Loucy (cell line): ENCODE measurements around the gene AGAP1.

Experiments
- H2AFZ ChIP-seq: fragments of 200-600 bp; sonication (generic); 2 replicates; pipeline ENCODE4 v1.6.0; 2016; ENCODE audit warnings: antibody characterized with exemption, mild to moderate bottlenecking, low read length, moderate library complexity
- H3F3A ChIP-seq: fragments of 200-600 bp; 2 replicates; pipeline ENCODE4 v1.6.0; 2016; ENCODE audit warnings: antibody characterized with exemption, low read depth, mild to moderate bottlenecking
- H3K27me3 ChIP-seq: fragments of 200-600 bp; sonication (generic); 2 replicates; pipeline ENCODE4 v1.6.1; 2014; ENCODE audit warnings: low read length, mild to moderate bottlenecking; ENCODE audit not compliant: insufficient read depth, poor library complexity, severe bottlenecking
- H3K36me3 ChIP-seq: fragments of 200-600 bp; sonication (generic); 2 replicates; pipeline ENCODE4 v1.6.1; 2016; ENCODE audit warnings: low read length; ENCODE audit not compliant: insufficient read depth
- H3K4me1 ChIP-seq: fragments of 200-600 bp; sonication (generic); 2 replicates; pipeline ENCODE4 v1.5.1; 2014; ENCODE audit warnings: low read length, mild to moderate bottlenecking; ENCODE audit not compliant: insufficient read depth, poor library complexity, severe bottlenecking
- H3K4me2 ChIP-seq: fragments of 200-600 bp; sonication (generic); 2 replicates; pipeline ENCODE4 v1.6.0; 2014; ENCODE audit warnings: antibody characterized with exemption, low read length, low read depth, mild to moderate bottlenecking; ENCODE audit not compliant: poor library complexity, severe bottlenecking
- H3K4me3 ChIP-seq: fragments of 200-600 bp; sonication (generic); 2 replicates; pipeline ENCODE4 v1.5.1; 2014; ENCODE audit warnings: low read length, mild to moderate bottlenecking, mixed read lengths; ENCODE audit not compliant: poor library complexity, severe bottlenecking
- H3K79me2 ChIP-seq: fragments of 200-600 bp; sonication (generic); 2 replicates; pipeline ENCODE4 v1.6.1; 2014; ENCODE audit warnings: low read length; ENCODE audit not compliant: insufficient read depth
- H3K9ac ChIP-seq: fragments of 200-600 bp; sonication (generic); 2 replicates; pipeline ENCODE4 v1.6.0; 2014; ENCODE audit warnings: mild to moderate bottlenecking, low read depth, low read length, moderate library complexity; ENCODE audit not compliant: poor library complexity, severe bottlenecking
- H3K9me2 ChIP-seq: fragments of 200-600 bp; sonication (generic); replicated peaks from 2 replicates; pipeline ENCODE4 v1.6.1; 2016; ENCODE audit warnings: low read depth, low read length, mixed read lengths
- H3K9me3 ChIP-seq: fragments of 200-600 bp; sonication (generic); 2 replicates; pipeline ENCODE4 v1.6.1; 2014; ENCODE audit warnings: mild to moderate bottlenecking, antibody characterized with exemption, low read length, low read depth; ENCODE audit not compliant: insufficient read depth
- H4K20me1 ChIP-seq: fragments of 200-600 bp; sonication (generic); 2 replicates; pipeline ENCODE4 v1.6.0; 2014; ENCODE audit warnings: antibody characterized with exemption, low read length, mild to moderate bottlenecking; ENCODE audit not compliant: insufficient read depth, poor library complexity, severe bottlenecking
- CTCF ChIP-seq: fragments of 200-600 bp; sonication (generic); conservative IDR thresholded peaks from 2 replicates; pipeline ENCODE4 v1.5.1; 2014; ENCODE audit warnings: mild to moderate bottlenecking, antibody characterized with exemption, low read length
- EZH2phosphoT487 ChIP-seq: fragments of 200-600 bp; IDR thresholded peaks from 2 replicates; pipeline ENCODE4 v1.6.1; 2018; ENCODE audit warnings: antibody characterized with exemption, mild to moderate bottlenecking, moderate library complexity, borderline replicate concordance

Gene AGAP1

DNA sequence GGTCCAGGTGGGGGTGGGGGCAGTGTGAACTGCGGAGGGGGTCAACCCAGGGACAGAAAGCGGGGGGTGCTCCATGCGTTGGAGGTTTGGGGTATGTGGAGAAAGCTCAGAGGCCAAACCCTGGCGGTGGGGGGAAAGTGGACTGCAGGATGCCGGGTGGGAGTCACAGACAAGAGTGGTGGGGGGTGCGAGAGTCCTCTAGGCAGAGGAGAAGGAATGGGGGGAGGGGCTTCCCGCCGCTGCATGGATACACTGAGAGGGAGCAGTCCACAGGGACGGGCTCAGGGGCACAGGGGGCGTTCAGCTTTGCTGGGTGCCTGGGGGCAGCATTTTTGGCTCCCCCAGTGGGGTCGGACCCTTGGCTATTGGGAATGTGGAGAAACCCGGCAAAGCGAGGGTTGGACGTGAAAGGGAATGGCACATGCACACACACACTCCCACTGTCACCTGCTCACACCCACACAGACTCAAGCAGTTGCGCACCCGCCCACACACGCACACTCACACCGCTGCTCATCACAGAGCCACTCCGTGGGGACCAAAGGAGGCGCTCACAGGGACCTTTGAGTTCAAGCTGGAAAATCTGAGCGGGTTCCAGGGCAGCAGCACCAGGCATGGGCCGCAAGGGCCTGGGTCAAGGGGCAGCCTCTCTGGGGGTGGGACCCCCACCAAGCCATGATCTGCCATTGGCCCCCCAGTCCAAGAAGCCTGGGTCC, 666.7 kb downstream of the AGAP1 start:
- Histone ChIP-seq H3K9me2 (no peaks in the 10 kb centered on the region), H3K27me3 (no peaks in the 10 kb centered on the region), H3K36me3 (no peaks in the 10 kb centered on the region), H3K9me3 (no peaks in the 10 kb centered on the region), H3K9ac (no peak overlapping the region), H3K4me3 (no peak overlapping the region), H3K4me1 (no peaks in the 10 kb centered on the region), H2AFZ (no peak overlapping the region), H3K4me2 (no peak overlapping the region), H3K79me2 (no peaks in the 10 kb centered on the region), H3F3A (no peaks in the 10 kb centered on the region), H4K20me1 (no peaks in the 10 kb centered on the region)
- no peak for TF ChIP-seq CTCF
- no peak for TF ChIP-seq EZH2phosphoT487

DNA sequence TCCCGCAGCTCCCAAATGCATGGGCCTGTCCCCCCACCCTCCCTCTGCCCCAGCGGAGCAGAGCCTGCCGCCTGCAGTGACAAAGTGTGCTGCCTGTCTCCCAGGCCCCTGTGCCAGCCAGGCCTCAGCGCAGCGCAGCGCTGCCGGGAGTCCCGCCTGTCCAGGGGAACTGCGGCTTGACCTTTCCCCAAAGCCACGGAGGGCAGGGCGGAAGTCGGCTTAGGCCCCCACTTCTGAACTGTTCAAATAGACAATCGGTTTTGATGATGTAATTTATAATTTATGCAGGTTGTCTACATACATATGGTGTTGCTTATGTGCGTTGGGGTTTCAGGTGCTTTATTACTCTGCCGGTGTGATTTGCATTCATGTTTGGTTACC, 667.2 kb downstream of the AGAP1 start:
- Histone ChIP-seq H3F3A (no peaks in the 10 kb centered on the region), H3K9me2 (no peaks in the 10 kb centered on the region), H4K20me1 (no peaks in the 10 kb centered on the region), H3K36me3 (no peaks in the 10 kb centered on the region), H3K4me2 (no peak overlapping the region), H3K79me2 (no peaks in the 10 kb centered on the region), H3K9ac (no peak overlapping the region), H3K27me3 (no peaks in the 10 kb centered on the region), H3K9me3 (no peaks in the 10 kb centered on the region), H3K4me3 (no peak overlapping the region), H2AFZ (no peak overlapping the region), H3K4me1 (no peaks in the 10 kb centered on the region)
- no peak for TF ChIP-seq CTCF
- no peak for TF ChIP-seq EZH2phosphoT487

DNA sequence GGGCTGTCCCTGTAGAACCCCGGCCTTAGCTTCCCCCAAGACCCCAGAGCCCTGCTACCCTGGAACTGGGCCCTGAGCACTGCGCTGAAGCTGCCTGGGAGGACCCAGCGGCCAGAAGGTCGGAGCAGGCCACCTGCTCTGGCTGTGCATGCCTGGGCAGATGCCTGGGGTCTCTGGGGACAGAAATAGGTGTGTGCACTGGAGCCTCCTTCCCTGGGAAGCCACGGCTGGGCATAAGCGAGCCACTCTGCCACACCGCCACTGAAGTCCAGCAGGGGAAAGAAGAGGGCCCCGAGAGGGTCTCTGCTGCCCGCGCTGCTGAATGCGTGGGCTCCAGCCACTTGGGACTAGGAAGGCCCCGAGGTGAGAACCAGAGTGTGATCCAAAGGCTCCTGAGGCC, 667.7 kb downstream of the AGAP1 start:
- no peaks in the 10 kb centered on the region for H3F3A ChIP-seq
- H3K4me3 ChIP-seq = no peak overlapping the region
- H3K4me1 ChIP-seq = no peaks in the 10 kb centered on the region
- H3K79me2 ChIP-seq = no peaks in the 10 kb centered on the region
- H3K4me2 ChIP-seq = no peak overlapping the region
- H3K36me3 ChIP-seq = no peaks in the 10 kb centered on the region
- no peaks in the 10 kb centered on the region for H4K20me1 ChIP-seq
- H3K27me3 ChIP-seq = no peaks in the 10 kb centered on the region
- no peaks in the 10 kb centered on the region for H3K9me3 ChIP-seq
- H3K9me2 ChIP-seq = no peaks in the 10 kb centered on the region
- TF ChIP-seq EZH2phosphoT487 = no peak
- no peak for TF ChIP-seq CTCF
- no peak overlapping the region for H3K9ac ChIP-seq
- H2AFZ ChIP-seq = no peak overlapping the region
